ENCODE measurements around the gene GAB2.
"Not testable (repeated sequence)": the region's sequence is repeated elsewhere in the genome, so short reads cannot be mapped to it uniquely, and the experiment has no call there.

GAB2 gene

GRCh38 chr11:78248903-78249302, 168.7 kb downstream of the GAB2 start:
- no peaks in the 10 kb centered on the region for H3K9me3 ChIP-seq (ENCODE audit: insufficient read depth, low read depth, low read length)
- H3K4me1 ChIP-seq (ENCODE audit: insufficient read depth, low read length), result no peaks in the 10 kb centered on the region
- H3K9ac ChIP-seq (ENCODE audit: low read depth, low read length), result no peak overlapping the region
- H3K4me3 ChIP-seq (ENCODE audit: low read length), result no peak overlapping the region
- H3K27me3 ChIP-seq (ENCODE audit: insufficient read depth, low read length), result no peaks in the 10 kb centered on the region
- no peak overlapping the region for H3K27ac ChIP-seq (ENCODE audit: low read length)
- no peaks in the 10 kb centered on the region for H3K36me3 ChIP-seq (ENCODE audit: insufficient read depth, low read depth, low read length)

- H3K36me3 ChIP-seq (ENCODE audit: insufficient read depth, low read depth, low read length), result no peaks in the 10 kb centered on the region
- no peaks in the 10 kb centered on the region for H3K9me3 ChIP-seq (ENCODE audit: insufficient read depth, low read depth, low read length)
- H3K27ac ChIP-seq (ENCODE audit: low read length), result no peak overlapping the region
- no peak overlapping the region for H3K4me3 ChIP-seq (ENCODE audit: low read length)
- no peaks in the 10 kb centered on the region for H3K27me3 ChIP-seq (ENCODE audit: insufficient read depth, low read length)
- H3K9ac ChIP-seq (ENCODE audit: low read depth, low read length), result no peak overlapping the region
- H3K4me1 ChIP-seq (ENCODE audit: insufficient read depth, low read length), result no peaks in the 10 kb centered on the region
Measured at GRCh38 chr11:78248191-78248590, 169.4 kb downstream of the GAB2 start.

- Histone ChIP-seq H3K4me3 (ENCODE audit: low read length) (no peak overlapping the region), H3K4me1 (ENCODE audit: insufficient read depth, low read length) (no peaks in the 10 kb centered on the region), H3K36me3 (ENCODE audit: insufficient read depth, low read depth, low read length) (no peaks in the 10 kb centered on the region), H3K9me3 (ENCODE audit: insufficient read depth, low read depth, low read length) (peaks cover 3% of the 10 kb centered on the region; the same call in 1 of the 2 replicates), H3K27ac (ENCODE audit: low read length) (no peak overlapping the region), H3K9ac (ENCODE audit: low read depth, low read length) (no peak overlapping the region), H3K27me3 (ENCODE audit: insufficient read depth, low read length) (no peaks in the 10 kb centered on the region)
Measured at GRCh38 chr11:78244546-78245255, 172.9 kb downstream of the GAB2 start.

GRCh38 chr11:78244080-78244479, 173.5 kb downstream of the GAB2 start:
- Histone ChIP-seq H3K36me3 (ENCODE audit: insufficient read depth, low read depth, low read length) (no peaks in the 10 kb centered on the region), H3K27ac (ENCODE audit: low read length) (no peak overlapping the region), H3K4me3 (ENCODE audit: low read length) (no peak overlapping the region), H3K4me1 (ENCODE audit: insufficient read depth, low read length) (no peaks in the 10 kb centered on the region), H3K27me3 (ENCODE audit: insufficient read depth, low read length) (no peaks in the 10 kb centered on the region), H3K9ac (ENCODE audit: low read depth, low read length) (no peak overlapping the region), H3K9me3 (ENCODE audit: insufficient read depth, low read depth, low read length) (peaks cover 3% of the 10 kb centered on the region; the same call in 1 of the 2 replicates)

- H3K4me3 ChIP-seq (ENCODE audit: low read length), result no peak overlapping the region
- no peaks in the 10 kb centered on the region for H3K36me3 ChIP-seq (ENCODE audit: insufficient read depth, low read depth, low read length)
- H3K27ac ChIP-seq (ENCODE audit: low read length), result no peak overlapping the region
- H3K9me3 ChIP-seq (ENCODE audit: insufficient read depth, low read depth, low read length), result peaks cover 3% of the 10 kb centered on the region; the same call in 1 of the 2 replicates
- no peak overlapping the region for H3K9ac ChIP-seq (ENCODE audit: low read depth, low read length)
- no peaks in the 10 kb centered on the region for H3K4me1 ChIP-seq (ENCODE audit: insufficient read depth, low read length)
- H3K27me3 ChIP-seq (ENCODE audit: insufficient read depth, low read length), result no peaks in the 10 kb centered on the region
Measured at GRCh38 chr11:78241475-78241874, 176.1 kb downstream of the GAB2 start.

GRCh38 chr11:78239781-78240180, 177.8 kb downstream of the GAB2 start:
- no peaks in the 10 kb centered on the region for H3K4me1 ChIP-seq (ENCODE audit: insufficient read depth, low read length)
- no peaks in the 10 kb centered on the region for H3K36me3 ChIP-seq (ENCODE audit: insufficient read depth, low read depth, low read length)
- no peak overlapping the region for H3K4me3 ChIP-seq (ENCODE audit: low read length)
- no peak overlapping the region for H3K9ac ChIP-seq (ENCODE audit: low read depth, low read length)
- H3K27ac ChIP-seq (ENCODE audit: low read length), result no peak overlapping the region
- peaks cover 3% of the 10 kb centered on the region; the same call in 1 of the 2 replicates for H3K9me3 ChIP-seq (ENCODE audit: insufficient read depth, low read depth, low read length)
- H3K27me3 ChIP-seq (ENCODE audit: insufficient read depth, low read length), result no peaks in the 10 kb centered on the region

- Histone ChIP-seq H3K36me3 (ENCODE audit: insufficient read depth, low read depth, low read length) (no peaks in the 10 kb centered on the region), H3K9me3 (ENCODE audit: insufficient read depth, low read depth, low read length) (peaks cover 3% of the 10 kb centered on the region; the same call in 1 of the 2 replicates), H3K4me3 (ENCODE audit: low read length) (no peak overlapping the region), H3K4me1 (ENCODE audit: insufficient read depth, low read length) (no peaks in the 10 kb centered on the region), H3K27me3 (ENCODE audit: insufficient read depth, low read length) (no peaks in the 10 kb centered on the region), H3K27ac (ENCODE audit: low read length) (no peak overlapping the region), H3K9ac (ENCODE audit: low read depth, low read length) (no peak overlapping the region)
Measured at GRCh38 chr11:78237293-78238046, 180.2 kb downstream of the GAB2 start.

GRCh38 chr11:78234006-78234405, 183.6 kb downstream of the GAB2 start:
- Histone ChIP-seq H3K27ac (ENCODE audit: low read length) (no peak overlapping the region), H3K9me3 (ENCODE audit: insufficient read depth, low read depth, low read length) (no peaks in the 10 kb centered on the region), H3K4me1 (ENCODE audit: insufficient read depth, low read length) (no peaks in the 10 kb centered on the region), H3K27me3 (ENCODE audit: insufficient read depth, low read length) (no peaks in the 10 kb centered on the region), H3K9ac (ENCODE audit: low read depth, low read length) (no peak overlapping the region), H3K36me3 (ENCODE audit: insufficient read depth, low read depth, low read length) (no peaks in the 10 kb centered on the region), H3K4me3 (ENCODE audit: low read length) (no peak overlapping the region)

- H3K4me1 ChIP-seq (ENCODE audit: insufficient read depth, low read length); H3K27ac ChIP-seq (ENCODE audit: low read length); H3K9me3 ChIP-seq (ENCODE audit: insufficient read depth, low read depth, low read length); H3K27me3 ChIP-seq (ENCODE audit: insufficient read depth, low read length); H3K4me3 ChIP-seq (ENCODE audit: low read length); H3K9ac ChIP-seq (ENCODE audit: low read depth, low read length); H3K36me3 ChIP-seq (ENCODE audit: insufficient read depth, low read depth, low read length): not testable (repeated sequence)
Measured at GRCh38 chr11:78233046-78233445, 184.6 kb downstream of the GAB2 start.

GRCh38 chr11:78231962-78232501, 185.6 kb downstream of the GAB2 start:
- Histone ChIP-seq H3K9me3 (ENCODE audit: insufficient read depth, low read depth, low read length) (no peaks in the 10 kb centered on the region), H3K9ac (ENCODE audit: low read depth, low read length) (no peak overlapping the region), H3K4me3 (ENCODE audit: low read length) (no peak overlapping the region), H3K4me1 (ENCODE audit: insufficient read depth, low read length) (no peaks in the 10 kb centered on the region), H3K27ac (ENCODE audit: low read length) (no peak overlapping the region), H3K27me3 (ENCODE audit: insufficient read depth, low read length) (no peaks in the 10 kb centered on the region), H3K36me3 (ENCODE audit: insufficient read depth, low read depth, low read length) (no peaks in the 10 kb centered on the region)

- Histone ChIP-seq H3K9me3 (ENCODE audit: insufficient read depth, low read depth, low read length) (no peaks in the 10 kb centered on the region), H3K27me3 (ENCODE audit: insufficient read depth, low read length) (no peaks in the 10 kb centered on the region), H3K4me1 (ENCODE audit: insufficient read depth, low read length) (no peaks in the 10 kb centered on the region), H3K4me3 (ENCODE audit: low read length) (no peak overlapping the region), H3K27ac (ENCODE audit: low read length) (no peak overlapping the region), H3K9ac (ENCODE audit: low read depth, low read length) (no peak overlapping the region), H3K36me3 (ENCODE audit: insufficient read depth, low read depth, low read length) (no peaks in the 10 kb centered on the region)
Measured at GRCh38 chr11:78230161-78230877, 187.3 kb downstream of the GAB2 start.

Measured in iPS-20b (cell line).